GM23338 (cell line): ENCODE results near the gene KRT84. TPM values are rescaled to one million over a fixed set of nuclear protein-coding genes. Genes with fewer than 3 reads are reported as not detected.

Experiments used
- ATAC-seq: fragments of 200-7000 bp; cut with Tn5 transposase; 3 replicates; pipeline ENCODE4 v1.9.1; 2020
- DNase-seq: peaks from one replicate; pipeline ENCODE4 v3.0.0-alpha.2; 2015; ENCODE audit warnings: low spot score
- H2AFZ ChIP-seq: fragments of 200-600 bp; sonication (generic); 2 replicates; pipeline ENCODE4 v1.8.0; 2016; ENCODE audit warnings: antibody characterized with exemption, mild to moderate bottlenecking, moderate library complexity
- H3F3A ChIP-seq: fragments of 200-600 bp; sonication (generic); replicated peaks from 2 replicates; pipeline ENCODE4 v1.8.0; 2017; ENCODE audit warnings: antibody characterized with exemption, mixed run types, low read depth
- H3K27ac ChIP-seq: fragments of 200-600 bp; sonication (generic); 2 replicates; pipeline ENCODE4 v1.6.1; 2016; ENCODE audit warnings: low read depth
- H3K27me3 ChIP-seq: fragments of 200-600 bp; sonication (generic); 2 replicates; pipeline ENCODE4 v1.8.0; 2016; ENCODE audit warnings: mild to moderate bottlenecking, mixed run types, moderate library complexity; ENCODE audit not compliant: insufficient read depth
- H3K36me3 ChIP-seq: fragments of 200-600 bp; sonication (generic); 2 replicates; pipeline ENCODE4 v1.8.0; 2016; ENCODE audit warnings: mild to moderate bottlenecking; ENCODE audit not compliant: insufficient read depth
- H3K4me1 ChIP-seq: fragments of 200-600 bp; sonication (generic); 2 replicates; pipeline ENCODE4 v1.8.0; 2016; ENCODE audit warnings: mild to moderate bottlenecking, moderate library complexity; ENCODE audit not compliant: insufficient read depth
- H3K4me2 ChIP-seq: fragments of 200-600 bp; sonication (generic); 2 replicates; pipeline ENCODE4 v1.7.1; 2017; ENCODE audit warnings: mixed run types
- H3K4me3 ChIP-seq: fragments of 200-600 bp; sonication (generic); 2 replicates; pipeline ENCODE4 v1.6.1; 2016; ENCODE audit warnings: mixed run types
- H3K79me2 ChIP-seq: fragments of 200-600 bp; sonication (generic); replicated peaks from 2 replicates; pipeline ENCODE4 v1.8.0; 2017; ENCODE audit warnings: mild to moderate bottlenecking; ENCODE audit not compliant: insufficient read depth
- H3K9me2 ChIP-seq: fragments of 200-600 bp; sonication (generic); 2 replicates; pipeline ENCODE4 v1.8.0; 2017; ENCODE audit not compliant: insufficient read depth
- H4K20me1 ChIP-seq: fragments of 200-600 bp; sonication (generic); replicated peaks from 2 replicates; pipeline ENCODE4 v1.8.0; 2017; ENCODE audit warnings: mild to moderate bottlenecking; ENCODE audit not compliant: insufficient read depth
- H3K27ac Mint-ChIP-seq: 2 replicates; pipeline ENCODE4 v1.8.0; 2020; ENCODE audit warnings: inconsistent platforms, mild to moderate bottlenecking, moderate library complexity, mixed read lengths
- H3K27me3 Mint-ChIP-seq: 3 replicates; pipeline ENCODE4 v1.8.0; 2022; ENCODE audit warnings: low read depth, mild to moderate bottlenecking, moderate library complexity, mixed read lengths, inconsistent platforms; ENCODE audit not compliant: insufficient read depth, poor library complexity
- H3K36me3 Mint-ChIP-seq: 3 replicates; pipeline ENCODE4 v1.8.0; 2021; ENCODE audit warnings: low read depth, mild to moderate bottlenecking, inconsistent platforms, moderate library complexity, mixed read lengths
- H3K4me1 Mint-ChIP-seq: 3 replicates; pipeline ENCODE4 v1.8.0; 2020; ENCODE audit warnings: mild to moderate bottlenecking, inconsistent platforms, mixed read lengths
- H3K4me3 Mint-ChIP-seq: 3 replicates; pipeline ENCODE4 v1.8.0; 2021; ENCODE audit warnings: moderate library complexity, mild to moderate bottlenecking, inconsistent platforms, mixed read lengths
- H3K9me3 Mint-ChIP-seq: 3 replicates; pipeline ENCODE4 v1.8.0; 2020; ENCODE audit warnings: moderate library complexity, mild to moderate bottlenecking, inconsistent platforms, mixed read lengths
- CREB1 ChIP-seq: fragments of 250-450 bp; sonication (Bioruptor Pico); IDR thresholded peaks from 2 replicates; pipeline ENCODE4 v1.5.0; 2020; ENCODE audit warnings: low read depth, mild to moderate bottlenecking, moderate library complexity
- CTCF ChIP-seq, 2 experiments: fragments of 200-600 bp in 1 of 2; sonication (generic) in 1 of 2; conservative IDR thresholded peaks; 2 replicates each; pipeline versions ENCODE4 v1.5.1 to v1.6.1; 2016 to 2017; ENCODE audit warnings: antibody characterized with exemption in 2 of 2, low read depth in 2 of 2, mild to moderate bottlenecking in 2 of 2, moderate library complexity in 1 of 2
- EZH2 ChIP-seq: fragments of 200-600 bp; sonication (generic); IDR thresholded peaks from one replicate; pipeline ENCODE4 v1.8.0; 2017; ENCODE audit warnings: antibody characterized with exemption, mild to moderate bottlenecking, low read depth; ENCODE audit not compliant: unreplicated experiment
- EZH2phosphoT487 ChIP-seq: fragments of 200-600 bp; sonication (generic); IDR thresholded peaks from one replicate; pipeline ENCODE4 v1.8.1; 2018; ENCODE audit warnings: antibody characterized with exemption; ENCODE audit not compliant: unreplicated experiment
- JUNB ChIP-seq: IDR thresholded peaks from one replicate; pipeline ENCODE4 v1.6.1; 2016; ENCODE audit warnings: antibody characterized with exemption; ENCODE audit not compliant: unreplicated experiment
- NANOG ChIP-seq: IDR thresholded peaks from 2 replicates; pipeline ENCODE4 v1.6.1; 2016; ENCODE audit warnings: antibody characterized with exemption, borderline replicate concordance
- POLR2AphosphoS5 ChIP-seq: IDR thresholded peaks from 2 replicates; pipeline ENCODE4 v1.6.1; 2016; ENCODE audit warnings: antibody characterized with exemption, low read depth
- REST ChIP-seq: IDR thresholded peaks from one replicate; pipeline ENCODE4 v1.6.1; 2018; ENCODE audit warnings: antibody characterized with exemption; ENCODE audit not compliant: unreplicated experiment
- STAT1 ChIP-seq: IDR thresholded peaks from one replicate; pipeline ENCODE4 v1.6.1; 2016; ENCODE audit warnings: antibody characterized with exemption; ENCODE audit not compliant: unreplicated experiment
- ZNF114 ChIP-seq: fragments of 250-450 bp; sonication (Bioruptor Pico); IDR thresholded peaks from 2 replicates; pipeline ENCODE4 v1.5.0; 2020; ENCODE audit warnings: mild to moderate bottlenecking, moderate library complexity
- ZNF331 ChIP-seq: fragments of 250-450 bp; sonication (Bioruptor Pico); IDR thresholded peaks from 2 replicates; pipeline ENCODE4 v1.5.0; 2020; ENCODE audit warnings: low read depth, mild to moderate bottlenecking, moderate library complexity
- ZNF462 ChIP-seq: fragments of 250-450 bp; sonication (Bioruptor Pico); IDR thresholded peaks from 2 replicates; pipeline ENCODE4 v1.5.0; 2020; ENCODE audit warnings: mild to moderate bottlenecking, moderate library complexity
- polyA plus RNA-seq: library from polyadenylated mRNA; unstranded; fragments of >200 nt; fragmentation: Nextera tagmentation; extraction: Ambion mirVana; gene quantifications from 2 replicates; pipeline ENCODE4 v1.2.1, GENCODE V29; 2016
- total RNA-seq: library from RNA; depleted of rRNA; stranded (reverse); fragments of >200 nt; shearing (Covaris generic); gene quantifications from 2 replicates; pipeline ENCODE4 v1.2.3, GENCODE V29; 2014
- TF ChIP-seq, protein P1 (sequence below): IDR thresholded peaks from 2 replicates; pipeline ENCODE4 v1.6.1; 2016; ENCODE audit warnings: antibody characterized with exemption

The KRT84 gene
- total and polyA plus RNA-seq, 2 experiments from 2014 or later = not detected

DNA sequence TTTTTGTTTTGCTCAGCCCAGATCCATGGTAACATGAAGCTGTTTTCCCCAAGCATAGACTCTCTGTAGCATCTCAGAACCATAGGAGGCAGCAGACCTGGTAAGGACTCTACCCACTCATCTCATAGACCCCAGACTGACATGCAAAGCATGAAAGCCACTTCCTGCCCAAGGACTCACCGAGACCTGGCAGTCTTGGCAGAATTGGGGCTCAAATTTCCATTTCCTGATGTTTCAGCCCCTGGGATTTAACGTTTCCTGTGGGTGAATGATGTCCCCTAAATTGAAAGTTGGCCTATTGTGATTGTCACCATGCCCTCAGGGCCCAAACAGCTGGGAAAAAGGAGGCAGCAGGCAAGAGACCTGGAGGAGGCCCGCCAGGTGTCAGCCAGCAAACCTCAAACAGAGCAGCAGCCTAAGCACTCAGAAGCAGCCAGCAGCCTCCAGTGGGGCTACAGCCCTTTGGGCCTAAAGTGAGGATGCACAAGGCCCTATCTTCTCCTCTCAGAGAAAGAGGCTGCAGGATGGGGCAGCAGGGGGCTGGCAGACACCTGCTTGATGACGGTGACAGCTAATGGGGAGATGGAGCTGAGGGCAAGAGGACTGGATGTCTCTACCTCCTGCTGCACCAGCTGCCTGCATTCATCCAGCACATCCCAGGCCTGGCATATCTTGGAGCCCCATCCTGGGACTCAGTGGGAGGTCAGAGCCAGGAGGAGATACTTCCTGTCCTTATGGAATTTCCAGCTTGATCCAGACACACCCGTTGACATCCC is 26.7 kb downstream of the KRT84 start:
- H3K4me1 ChIP-seq = no peaks in the 10 kb centered on the region
- no peaks in the 10 kb centered on the region for H3K36me3 ChIP-seq
- no peaks in the 10 kb centered on the region for H3K27me3 Mint-ChIP-seq
- H3K4me1 Mint-ChIP-seq = peaks cover 9% of the 10 kb centered on the region
- no peaks in the 10 kb centered on the region for H3K79me2 ChIP-seq
- H3K27ac ChIP-seq = no peak overlapping the region
- H3K4me3 Mint-ChIP-seq = no peak overlapping the region
- H3F3A ChIP-seq = no peaks in the 10 kb centered on the region
- no peaks in the 10 kb centered on the region for H4K20me1 ChIP-seq
- no peak overlapping the region for H2AFZ ChIP-seq
- ATAC-seq (no peak), DNase-seq (no peak)
- TF ChIP-seq JUNB = no peak
- TF ChIP-seq NANOG = no peak
- TF ChIP-seq EZH2 = no peak
- no peak for TF ChIP-seq EZH2phosphoT487
- no peak for TF ChIP-seq ZNF331 (CRISPR knock-in tag)
- TF ChIP-seq, protein P1, sequence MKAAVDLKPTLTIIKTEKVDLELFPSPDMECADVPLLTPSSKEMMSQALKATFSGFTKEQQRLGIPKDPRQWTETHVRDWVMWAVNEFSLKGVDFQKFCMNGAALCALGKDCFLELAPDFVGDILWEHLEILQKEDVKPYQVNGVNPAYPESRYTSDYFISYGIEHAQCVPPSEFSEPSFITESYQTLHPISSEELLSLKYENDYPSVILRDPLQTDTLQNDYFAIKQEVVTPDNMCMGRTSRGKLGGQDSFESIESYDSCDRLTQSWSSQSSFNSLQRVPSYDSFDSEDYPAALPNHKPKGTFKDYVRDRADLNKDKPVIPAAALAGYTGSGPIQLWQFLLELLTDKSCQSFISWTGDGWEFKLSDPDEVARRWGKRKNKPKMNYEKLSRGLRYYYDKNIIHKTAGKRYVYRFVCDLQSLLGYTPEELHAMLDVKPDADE = no peak
- no peak for TF ChIP-seq STAT1
- no peak for TF ChIP-seq ZNF462 (CRISPR knock-in tag)
- no peak for TF ChIP-seq REST
- no peak for TF ChIP-seq CREB1 (CRISPR knock-in tag)
- TF ChIP-seq POLR2AphosphoS5 = no peak
- no peak for TF ChIP-seq ZNF114 (CRISPR knock-in tag)
- no peak for TF ChIP-seq CTCF (conservative IDR thresholded peaks at IDR 0.05; ENCODE audit: low read depth in 2 of 2)
- H3K27ac Mint-ChIP-seq = no peak overlapping the region
- H3K27me3 ChIP-seq = no peaks in the 10 kb centered on the region
- H3K4me3 ChIP-seq = no peak overlapping the region
- H3K4me2 ChIP-seq = no peak overlapping the region
- H3K36me3 Mint-ChIP-seq = no peaks in the 10 kb centered on the region
- no peaks in the 10 kb centered on the region for H3K9me3 Mint-ChIP-seq
- no peaks in the 10 kb centered on the region for H3K9me2 ChIP-seq
